K562 (cell line): Measurements from ENCODE around the gene DNAJC11. TPM values are rescaled to one million over a fixed set of nuclear protein-coding genes. Genes with fewer than 3 reads are reported as not detected.

Source experiments
- ATAC-seq: fragments of 200-7000 bp; cut with Tn5 transposase; 3 replicates; pipeline ENCODE4 v1.9.1; 2020; ENCODE audit warnings: moderate library complexity
- BruUV-seq: library from RNA; stranded (reverse); fragments of 400-500 nt; replicated peaks from 2 replicates; lab custom pipeline; 2021; lab: Mats Ljungman, UMichigan
- CTCF ChIA-PET: fragments of 300-600 bp; formaldehyde crosslinking; extraction: SDS; loops from one replicate; lab custom pipeline; 2021; ENCODE audit warnings: low intra/inter-chr PET ratio; lab: Yijun Ruan, JAX
- POLR2A ChIA-PET: fragments of 300-600, 350-650 bp; sonication (Branson Sonifier 250); formaldehyde crosslinking; extraction: SDS; loops from one replicate; lab custom pipeline; 2021; ENCODE audit warnings: antibody characterized with exemption, inconsistent platforms; lab: Yijun Ruan, JAX
- DNase-seq, 4 experiments: peaks; one replicate each; pipeline versions ENCODE4 v3.0.0 to v3.0.0-alpha.2; 2011 to 2018; ENCODE audit warnings: low spot score in 3 of 4, mixed read lengths in 3 of 4; ENCODE audit errors: extremely low read depth in 1 of 4
- FAIRE-seq: peaks from 2 replicates; lab custom pipeline; 2011; peaks lifted over from hg19 to GRCh38; lab: Jason Lieb, UNC
- H2AFZ ChIP-seq: 2 replicates; pipeline ENCODE4 v1.6.0; 2011; ENCODE audit warnings: low read depth, low read length, control low read depth, inconsistent platforms
- H3K27ac ChIP-seq: fragments of 200-600 bp; 3 replicates; pipeline ENCODE4 v1.8.0; 2011; ENCODE audit warnings: low read depth, mild to moderate bottlenecking, control low read depth, inconsistent platforms, low read length, moderate library complexity, mixed read lengths; ENCODE audit errors: extremely low read depth
- H3K27me3 ChIP-seq, 2 experiments: fragments of 300-600 bp in 1 of 2; 2 replicates in 1 of 2; 3 replicates in 1 of 2; pipeline versions ENCODE4 v1.6.0 to v1.8.0; 2011; ENCODE audit warnings: inconsistent platforms in 2 of 2, low read length in 2 of 2, mild to moderate bottlenecking in 1 of 2, mixed read lengths in 1 of 2, moderate library complexity in 1 of 2; ENCODE audit not compliant: control insufficient read depth in 2 of 2, insufficient read depth in 2 of 2
- H3K36me3 ChIP-seq: fragments of 300-600 bp; 3 replicates; pipeline ENCODE4 v1.8.0; 2011; ENCODE audit warnings: mild to moderate bottlenecking, low read length, inconsistent platforms; ENCODE audit not compliant: control insufficient read depth, insufficient read depth
- H3K4me1 ChIP-seq, 2 experiments: fragments of 200-600 bp in 1 of 2; replicated peaks in 1 of 2; 2 replicates in 1 of 2; 3 replicates in 1 of 2; pipeline versions ENCODE4 v1.5.1 to v1.8.0; 2011; ENCODE audit warnings: inconsistent platforms in 2 of 2, low read length in 2 of 2, mild to moderate bottlenecking in 1 of 2, mixed read lengths in 1 of 2, moderate library complexity in 1 of 2; ENCODE audit not compliant: control insufficient read depth in 2 of 2, insufficient read depth in 2 of 2
- H3K4me2 ChIP-seq: 2 replicates; pipeline ENCODE4 v1.6.1; 2011; ENCODE audit warnings: low read length, control low read depth, inconsistent platforms, mixed read lengths; ENCODE audit not compliant: insufficient read depth
- H3K4me3 ChIP-seq: fragments of 200-600 bp; sonication (generic), shearing (Covaris generic); 2 replicates; pipeline ENCODE4 v1.5.1; 2016; ENCODE audit warnings: control low read depth, inconsistent platforms
- H3K79me2 ChIP-seq: fragments of 200-600 bp; 3 replicates; pipeline ENCODE4 v1.8.0; 2011; ENCODE audit warnings: low read length, inconsistent platforms; ENCODE audit not compliant: control insufficient read depth, insufficient read depth
- H3K9ac ChIP-seq, 2 experiments: 2 replicates each; pipeline versions ENCODE4 v1.6.0 to v1.6.1; 2011; ENCODE audit warnings: low read depth in 2 of 2, low read length in 2 of 2, control low read depth in 1 of 2, inconsistent platforms in 1 of 2, mild to moderate bottlenecking in 1 of 2, mixed read lengths in 1 of 2; ENCODE audit not compliant: insufficient read depth in 1 of 2
- H3K9me1 ChIP-seq: one replicate; pipeline ENCODE4 v1.6.0; 2011; ENCODE audit warnings: inconsistent platforms, mild to moderate bottlenecking, low read length, moderate library complexity; ENCODE audit not compliant: control insufficient read depth, insufficient read depth
- H3K9me3 ChIP-seq: replicated peaks from 2 replicates; pipeline ENCODE4 v1.5.1; 2011; ENCODE audit warnings: low read depth, low read length, inconsistent platforms; ENCODE audit not compliant: control insufficient read depth, insufficient read depth
- H4K20me1 ChIP-seq: replicated peaks from 2 replicates; pipeline ENCODE4 v1.6.1; 2011; ENCODE audit warnings: low read length, inconsistent platforms, mixed read lengths; ENCODE audit not compliant: control insufficient read depth, insufficient read depth
- ARID2 ChIP-seq: fragments of 450-650 bp; IDR thresholded peaks from 2 replicates; pipeline ENCODE4 v1.6.1; 2017; ENCODE audit warnings: antibody characterized with exemption, mild to moderate bottlenecking
- PHTF2 ChIP-seq: fragments of 250-450 bp; sonication (Bioruptor Pico); IDR thresholded peaks from 2 replicates; pipeline ENCODE4 v1.5.0; 2021; ENCODE audit warnings: mild to moderate bottlenecking
- RAD51 ChIP-seq: fragments of 450-650 bp; IDR thresholded peaks from 2 replicates; pipeline ENCODE4 v1.7.1; 2016; ENCODE audit warnings: low read depth, mild to moderate bottlenecking, borderline replicate concordance
- RBFOX2 ChIP-seq: fragments of 200-400 bp; formaldehyde crosslinking; IDR thresholded peaks from 2 replicates; pipeline ENCODE4 v1.6.1; 2017; ENCODE audit warnings: low read depth, mild to moderate bottlenecking, low read length, moderate library complexity
- SRSF9 ChIP-seq: fragments of 200-400 bp; formaldehyde crosslinking; IDR thresholded peaks from 2 replicates; pipeline ENCODE4 v1.6.1; 2017; ENCODE audit warnings: low read depth, low read length, borderline replicate concordance
- WGBS: fragments of 100-300 bp; shearing (Covaris generic); methylation state at CpG from one replicate; pipeline ENCODE4 v1.1.6; 2016; ENCODE audit warnings: low coverage, mixed read lengths; ENCODE audit not compliant: insufficient coverage; ENCODE audit errors: missing lambda C conversion rate; 5-methylcytosine and 5-hydroxymethylcytosine counted together
- in situ Hi-C: fragments of 300-500 bp; cut with MboI; formaldehyde crosslinking; loops from 4 replicates; pipeline ENCODE4 v1.15.0; 2018; ENCODE audit warnings: inconsistent platforms, mixed read lengths
- intact Hi-C: fragments of 100-400 bp; cut with micrococcal nuclease; formaldehyde crosslinking; loops from 2 replicates; pipeline ENCODE4 v1.14.2; 2022
- polyA plus RNA-seq, 8 experiments: library from polyadenylated mRNA; depleted of rRNA in 4 of 8; stranded (reverse) in 5 of 8; unstranded in 3 of 8; fragments of >200 nt; fragmentation: Nextera tagmentation in 2 of 8; fragmentation: Illumina TruSeq in 1 of 8; extraction: Ambion mirVana in 2 of 8; extraction: Trizol in 1 of 8; gene quantifications; 2 replicates each; pipeline versions ENCODE4 v1.2.1 to v1.2.3, GENCODE V29; 2011 to 2014; ENCODE audit warnings: inconsistent platforms in 1 of 8, missing spikeins in 1 of 8
- total RNA-seq, 7 experiments: library from RNA; depleted of rRNA in 6 of 7; stranded (reverse); fragments of >200 nt in 6 of 7; fragmentation: Illumina TruSeq in 2 of 7; extraction: Trizol in 2 of 7; gene quantifications; 2 replicates each; pipeline versions ENCODE4 v1.2.1 to v1.2.3, GENCODE V29; 2011 to 2021; ENCODE audit warnings: low replicate concordance in 1 of 7
- TF ChIP-seq, protein P1 (sequence below): sonication (generic); formaldehyde crosslinking; IDR thresholded peaks from 2 replicates; pipeline ENCODE4 v1.8.0; 2022; ENCODE audit warnings: missing genetic modification reagents, mild to moderate bottlenecking, moderate library complexity, borderline replicate concordance
- TF ChIP-seq, protein P2 (sequence below): sonication (generic); formaldehyde crosslinking; IDR thresholded peaks from 2 replicates; pipeline ENCODE4 v1.8.0; 2022; ENCODE audit warnings: mild to moderate bottlenecking, missing genetic modification reagents

Gene DNAJC11
- total and polyA plus RNA-seq, 9 of the 15 experiments (the other 6 are each of a cell fraction or from before 2014, with no cell fraction given) = 14.1 to 123 (median 76.6) TPM

DNA sequence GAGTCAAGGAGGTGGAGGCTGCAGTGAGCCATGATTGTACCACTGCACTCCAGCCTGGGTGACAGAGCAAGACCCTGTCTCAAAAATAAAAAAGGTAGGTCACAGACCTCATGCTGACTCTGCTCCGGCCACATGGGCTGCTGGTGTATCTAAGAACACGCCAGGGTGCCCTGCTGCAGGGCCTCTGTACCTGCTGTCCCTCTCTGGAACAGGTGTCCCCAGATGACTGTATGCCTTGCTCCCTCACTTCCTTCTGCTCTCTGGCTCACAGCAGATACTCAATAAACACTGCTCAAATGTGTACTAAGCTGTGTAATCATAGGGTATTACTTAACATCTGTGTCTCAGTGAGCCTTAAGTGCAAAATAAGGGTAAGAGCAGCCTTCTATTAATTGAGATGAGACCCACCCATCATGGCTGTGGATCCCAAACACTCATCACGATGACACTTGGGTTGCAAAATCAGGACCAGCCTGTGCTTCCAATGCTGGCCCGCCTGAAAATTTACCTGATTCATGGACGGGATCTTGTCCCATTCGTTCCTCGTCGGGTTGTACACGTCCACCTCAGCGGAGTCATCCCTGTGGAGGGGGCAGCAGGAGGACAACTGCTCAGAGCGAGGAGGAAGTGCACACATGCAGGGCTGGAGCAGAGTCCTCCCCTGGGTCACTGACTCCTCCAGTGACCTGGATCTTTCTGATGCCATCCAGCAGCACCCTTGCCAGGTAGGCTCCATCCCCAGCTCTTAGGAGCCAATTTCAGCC lies 106.5 kb downstream of the DNAJC11 start:
- no peak overlapping the region for H3K4me3 ChIP-seq
- no peak for TF ChIP-seq ARID2
- peak; percentile 25; the same call in 1 of the 2 replicates for TF ChIP-seq PHTF2
- no peak for TF ChIP-seq RBFOX2
- TF ChIP-seq SRSF9 = no peak
- TF ChIP-seq, protein P1, sequence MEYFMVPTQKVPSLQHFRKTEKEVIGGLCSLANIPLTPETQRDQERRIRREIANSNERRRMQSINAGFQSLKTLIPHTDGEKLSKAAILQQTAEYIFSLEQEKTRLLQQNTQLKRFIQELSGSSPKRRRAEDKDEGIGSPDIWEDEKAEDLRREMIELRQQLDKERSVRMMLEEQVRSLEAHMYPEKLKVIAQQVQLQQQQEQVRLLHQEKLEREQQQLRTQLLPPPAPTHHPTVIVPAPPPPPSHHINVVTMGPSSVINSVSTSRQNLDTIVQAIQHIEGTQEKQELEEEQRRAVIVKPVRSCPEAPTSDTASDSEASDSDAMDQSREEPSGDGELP (CRISPR knock-in tag) = no peak
- TF ChIP-seq, protein P2, sequence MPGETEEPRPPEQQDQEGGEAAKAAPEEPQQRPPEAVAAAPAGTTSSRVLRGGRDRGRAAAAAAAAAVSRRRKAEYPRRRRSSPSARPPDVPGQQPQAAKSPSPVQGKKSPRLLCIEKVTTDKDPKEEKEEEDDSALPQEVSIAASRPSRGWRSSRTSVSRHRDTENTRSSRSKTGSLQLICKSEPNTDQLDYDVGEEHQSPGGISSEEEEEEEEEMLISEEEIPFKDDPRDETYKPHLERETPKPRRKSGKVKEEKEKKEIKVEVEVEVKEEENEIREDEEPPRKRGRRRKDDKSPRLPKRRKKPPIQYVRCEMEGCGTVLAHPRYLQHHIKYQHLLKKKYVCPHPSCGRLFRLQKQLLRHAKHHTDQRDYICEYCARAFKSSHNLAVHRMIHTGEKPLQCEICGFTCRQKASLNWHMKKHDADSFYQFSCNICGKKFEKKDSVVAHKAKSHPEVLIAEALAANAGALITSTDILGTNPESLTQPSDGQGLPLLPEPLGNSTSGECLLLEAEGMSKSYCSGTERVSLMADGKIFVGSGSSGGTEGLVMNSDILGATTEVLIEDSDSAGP (CRISPR knock-in tag) = no peak
- no peak for TF ChIP-seq RAD51
- TF ChIP-seq, all 486 proteins: peak for 1
- H3K27ac ChIP-seq = no peak overlapping the region
- H2AFZ ChIP-seq = no peak overlapping the region
- no peaks in the 10 kb centered on the region for H3K27me3 ChIP-seq
- ATAC-seq (no peak), DNase-seq (no peak), FAIRE-seq (no peak)
- H3K9me1 ChIP-seq = peaks cover 23% of the 10 kb centered on the region
- peaks cover 17 to 42% of the 10 kb centered on the region in 2 experiments for H3K4me1 ChIP-seq
- intact Hi-C loops (no loop called here), in situ Hi-C loops (no loop called here)
- peaks cover 51% of the 10 kb centered on the region for H4K20me1 ChIP-seq
- H3K79me2 ChIP-seq = peaks cover 53% of the 10 kb centered on the region
- peak overlapping the region in 1 of 2 experiments; percentile 22; a peak in 2 of 4 replicates for H3K9ac ChIP-seq
- H3K4me2 ChIP-seq = no peak overlapping the region
- no peaks in the 10 kb centered on the region for H3K9me3 ChIP-seq
- no TSS peak for BruUV-seq
- POLR2A ChIA-PET = interaction anchor here (0.5 to 10.7 kb wide), 8 partner anchors 7 to 1097 kb away, joined by 3 to 221 read pairs (median 3); partner anchors contain the start of genes KLHL21 and ZBTB48
- WGBS = 92% methylated on average over 11 of the region's 11 CpGs
- H3K36me3 ChIP-seq = peaks cover 97% of the 10 kb centered on the region
- CTCF ChIA-PET = no interaction called here
